ENCODE measurements around the gene CD247. TPM values are rescaled to one million over a fixed set of nuclear protein-coding genes. Genes with fewer than 3 reads are reported as not detected.

CD247 gene
- total RNA-seq, 4 donors from 2014 or later: 0.33 TPM; not detected in 3

DNA sequence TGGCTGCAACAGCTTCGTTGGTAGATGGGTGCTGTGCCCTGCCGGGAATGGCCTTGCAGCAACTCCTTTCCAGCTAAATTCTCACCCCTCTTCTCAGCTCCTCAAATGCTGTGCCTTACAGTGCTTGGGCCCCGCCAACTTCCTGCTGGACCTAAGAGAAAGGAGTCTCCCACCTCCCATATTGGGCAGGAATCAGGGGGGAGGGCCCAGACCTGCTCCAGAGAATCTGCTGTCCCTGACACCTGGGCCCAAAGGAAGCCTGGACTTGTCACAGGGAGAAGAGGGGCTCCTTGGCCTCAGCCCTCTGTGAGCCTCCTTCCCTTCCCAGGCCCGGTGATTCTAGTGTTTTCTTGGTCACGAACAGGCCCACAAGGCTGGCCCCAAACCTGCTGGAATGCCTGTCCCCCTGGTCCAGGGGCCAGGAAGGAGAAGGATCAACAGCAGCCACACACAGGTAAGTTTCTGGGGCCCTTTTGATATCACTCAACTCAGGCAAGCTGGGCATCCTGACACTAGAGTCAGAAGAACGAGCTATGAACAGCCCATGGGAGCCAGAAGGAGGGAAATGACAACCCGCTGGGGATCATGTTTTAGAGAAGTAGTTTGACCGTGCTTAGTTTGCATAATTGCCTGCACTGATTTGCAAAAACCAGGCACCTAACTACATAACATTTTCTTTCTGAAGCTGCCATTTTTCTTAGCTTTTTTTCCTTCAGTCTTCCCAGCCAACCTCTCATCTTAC is 86.2 kb downstream of the CD247 start:
- Histone ChIP-seq H3K36me3 (no peaks in the 10 kb centered on the region), H3K9me3 (no peaks in the 10 kb centered on the region), H3K27me3 (no peaks in the 10 kb centered on the region), H3K4me1 (peaks cover 0 to 9% of the 10 kb centered on the region in 2 donors), H3K27ac (no peak overlapping the region), H3K4me3 (no peak overlapping the region)
- DNase-seq (no peak), ATAC-seq (no peak)
- in situ Hi-C loops (cut with MboI; ENCODE audit: low sequenced_read_pairs in 4 of 4): no loop called here
- TF ChIP-seq POLR2A (IDR thresholded peaks at IDR 0.05) (no peak), CTCF (IDR thresholded peaks at IDR 0.05 in 4 of 5, conservative IDR thresholded peaks at IDR 0.05 in 1 of 5) (no peak)
- intact Hi-C loops (cut with DNase I; ENCODE audit: low total_unique reads): no loop called here

- Histone ChIP-seq H3K27me3 (no peaks in the 10 kb centered on the region), H3K4me3 (no peak overlapping the region), H3K36me3 (no peaks in the 10 kb centered on the region), H3K27ac (no peak overlapping the region), H3K9me3 (no peaks in the 10 kb centered on the region), H3K4me1 (peaks cover 0 to 9% of the 10 kb centered on the region in 2 donors)
- intact Hi-C loops (cut with DNase I; ENCODE audit: low total_unique reads): no loop called here
- in situ Hi-C loops (cut with MboI; ENCODE audit: low sequenced_read_pairs in 4 of 4): no loop called here
- no peak for TF ChIP-seq CTCF (IDR thresholded peaks at IDR 0.05 in 4 of 5, conservative IDR thresholded peaks at IDR 0.05 in 1 of 5)
- no peak for TF ChIP-seq POLR2A (IDR thresholded peaks at IDR 0.05)
- ATAC-seq (no peak), DNase-seq (no peak)
Measured at GRCh38 chr1:167431261-167431908, 86.9 kb downstream of the CD247 start.

- intact Hi-C loops (cut with DNase I; ENCODE audit: low total_unique reads) (no loop called here), in situ Hi-C loops (cut with MboI; ENCODE audit: low sequenced_read_pairs in 4 of 4) (no loop called here)
- ATAC-seq: no peak
Measured at GRCh38 chr1:167430849-167431242, 87.5 kb downstream of the CD247 start.

GRCh38 chr1:167430134-167430848 is 88.0 kb downstream of the CD247 start:
- DNase-seq: no peak
- no peak for TF ChIP-seq CTCF (IDR thresholded peaks at IDR 0.05 in 4 of 5, conservative IDR thresholded peaks at IDR 0.05 in 1 of 5)
- no peak for TF ChIP-seq POLR2A (IDR thresholded peaks at IDR 0.05)
- H3K9me3 ChIP-seq: no peaks in the 10 kb centered on the region
- H3K27ac ChIP-seq: no peak overlapping the region
- H3K4me1 ChIP-seq: peaks cover 0 to 9% of the 10 kb centered on the region in 2 donors
- no peak overlapping the region for H3K4me3 ChIP-seq
- in situ Hi-C loops (cut with MboI; ENCODE audit: low sequenced_read_pairs in 4 of 4) (no loop called here), intact Hi-C loops (cut with DNase I; ENCODE audit: low total_unique reads) (no loop called here)
- H3K27me3 ChIP-seq: no peaks in the 10 kb centered on the region
- no peak for ATAC-seq
- H3K36me3 ChIP-seq: no peaks in the 10 kb centered on the region

More at GRCh38 chr1:167430849-167431242, 87.5 kb downstream of the CD247 start:
- H3K4me1 ChIP-seq: peaks cover 0 to 9% of the 10 kb centered on the region in 2 donors
- H3K27ac ChIP-seq: no peak overlapping the region
- no peaks in the 10 kb centered on the region for H3K9me3 ChIP-seq
- TF ChIP-seq CTCF (IDR thresholded peaks at IDR 0.05 in 4 of 5, conservative IDR thresholded peaks at IDR 0.05 in 1 of 5) (no peak), POLR2A (IDR thresholded peaks at IDR 0.05) (no peak)
- DNase-seq: no peak
- no peaks in the 10 kb centered on the region for H3K27me3 ChIP-seq
- H3K36me3 ChIP-seq: no peaks in the 10 kb centered on the region
- no peak overlapping the region for H3K4me3 ChIP-seq
